ENCODE results near the gene KLC4.

Gene KLC4

GRCh38 chr6:43036712-43037111 is 22.7 kb upstream of the KLC4 start:
- no peaks in the 10 kb centered on the region for H3K27me3 ChIP-seq (ENCODE audit: low read depth, low read length)
- H4K20me1 ChIP-seq (ENCODE audit: insufficient read depth, low read length), result no peaks in the 10 kb centered on the region
- H3K9ac ChIP-seq (ENCODE audit: low read length), result no peak overlapping the region
- no peak overlapping the region for H3K27ac ChIP-seq (ENCODE audit: low read length)
- no peak overlapping the region for H2AFZ ChIP-seq (ENCODE audit: low read depth, low read length)
- no peak overlapping the region for H3K4me3 ChIP-seq (ENCODE audit: low read length)
- peaks cover 57% of the 10 kb centered on the region for H3K36me3 ChIP-seq (replicated peaks; ENCODE audit: low read depth, low read length)
- no peaks in the 10 kb centered on the region for H3K9me3 ChIP-seq (ENCODE audit: insufficient read depth, low read length)
- no peak overlapping the region for H3K4me2 ChIP-seq (ENCODE audit: low read length)
- H3K4me1 ChIP-seq (ENCODE audit: low read length), result no peaks in the 10 kb centered on the region
- TF ChIP-seq EZH2phosphoT487 (IDR thresholded peaks at IDR 0.05; ENCODE audit: low read depth), result no peak
- TF ChIP-seq CTCF (IDR thresholded peaks at IDR 0.05; ENCODE audit: low read depth, low read length), result no peak
- no peaks in the 10 kb centered on the region for H3K79me2 ChIP-seq (ENCODE audit: low read length)

GRCh38 chr6:43037197-43037596 is 22.2 kb upstream of the KLC4 start:
- no peak overlapping the region for H3K4me2 ChIP-seq (ENCODE audit: low read length)
- H3K4me1 ChIP-seq (ENCODE audit: low read length), result no peaks in the 10 kb centered on the region
- H4K20me1 ChIP-seq (ENCODE audit: insufficient read depth, low read length), result no peaks in the 10 kb centered on the region
- H3K27ac ChIP-seq (ENCODE audit: low read length), result no peak overlapping the region
- no peaks in the 10 kb centered on the region for H3K9me3 ChIP-seq (ENCODE audit: insufficient read depth, low read length)
- H3K36me3 ChIP-seq (replicated peaks; ENCODE audit: low read depth, low read length), result peaks cover 53% of the 10 kb centered on the region
- H3K9ac ChIP-seq (ENCODE audit: low read length), result no peak overlapping the region
- no peak overlapping the region for H2AFZ ChIP-seq (ENCODE audit: low read depth, low read length)
- no peaks in the 10 kb centered on the region for H3K27me3 ChIP-seq (ENCODE audit: low read depth, low read length)
- TF ChIP-seq EZH2phosphoT487 (IDR thresholded peaks at IDR 0.05; ENCODE audit: low read depth), result no peak
- TF ChIP-seq CTCF (IDR thresholded peaks at IDR 0.05; ENCODE audit: low read depth, low read length), result no peak
- H3K79me2 ChIP-seq (ENCODE audit: low read length), result no peaks in the 10 kb centered on the region
- no peak overlapping the region for H3K4me3 ChIP-seq (ENCODE audit: low read length)

- TF ChIP-seq EZH2phosphoT487 (IDR thresholded peaks at IDR 0.05; ENCODE audit: low read depth), result no peak
- no peak for TF ChIP-seq CTCF (IDR thresholded peaks at IDR 0.05; ENCODE audit: low read depth, low read length)
- no peaks in the 10 kb centered on the region for H4K20me1 ChIP-seq (ENCODE audit: insufficient read depth, low read length)
- no peak overlapping the region for H3K4me3 ChIP-seq (ENCODE audit: low read length)
- H3K27me3 ChIP-seq (ENCODE audit: low read depth, low read length), result no peaks in the 10 kb centered on the region
- no peaks in the 10 kb centered on the region for H3K79me2 ChIP-seq (ENCODE audit: low read length)
- peaks cover 52% of the 10 kb centered on the region for H3K36me3 ChIP-seq (replicated peaks; ENCODE audit: low read depth, low read length)
- H2AFZ ChIP-seq (ENCODE audit: low read depth, low read length), result no peak overlapping the region
- no peaks in the 10 kb centered on the region for H3K9me3 ChIP-seq (ENCODE audit: insufficient read depth, low read length)
- no peaks in the 10 kb centered on the region for H3K4me1 ChIP-seq (ENCODE audit: low read length)
- H3K27ac ChIP-seq (ENCODE audit: low read length), result no peak overlapping the region
- H3K9ac ChIP-seq (ENCODE audit: low read length), result no peak overlapping the region
- no peak overlapping the region for H3K4me2 ChIP-seq (ENCODE audit: low read length)
Observed at GRCh38 chr6:43037706-43038105, 21.7 kb upstream of the KLC4 start.

GRCh38 chr6:43038727-43039126 is 20.7 kb upstream of the KLC4 start:
- no peaks in the 10 kb centered on the region for H4K20me1 ChIP-seq (ENCODE audit: insufficient read depth, low read length)
- H3K9ac ChIP-seq (ENCODE audit: low read length), result no peak overlapping the region
- H3K79me2 ChIP-seq (ENCODE audit: low read length), result no peaks in the 10 kb centered on the region
- H2AFZ ChIP-seq (ENCODE audit: low read depth, low read length), result no peak overlapping the region
- no peaks in the 10 kb centered on the region for H3K9me3 ChIP-seq (ENCODE audit: insufficient read depth, low read length)
- H3K36me3 ChIP-seq (replicated peaks; ENCODE audit: low read depth, low read length), result peaks cover 56% of the 10 kb centered on the region
- H3K27me3 ChIP-seq (ENCODE audit: low read depth, low read length), result no peaks in the 10 kb centered on the region
- no peak overlapping the region for H3K4me3 ChIP-seq (ENCODE audit: low read length)
- H3K4me2 ChIP-seq (ENCODE audit: low read length), result no peak overlapping the region
- no peak for TF ChIP-seq EZH2phosphoT487 (IDR thresholded peaks at IDR 0.05; ENCODE audit: low read depth)
- no peak for TF ChIP-seq CTCF (IDR thresholded peaks at IDR 0.05; ENCODE audit: low read depth, low read length)
- no peaks in the 10 kb centered on the region for H3K4me1 ChIP-seq (ENCODE audit: low read length)
- no peak overlapping the region for H3K27ac ChIP-seq (ENCODE audit: low read length)

All from OCI-LY3 (cell line).